Subcutaneous adipose tissue (tissue), 4 donors: ENCODE data around the gene SHC1. TPM values are rescaled to one million over a fixed set of nuclear protein-coding genes. Genes with fewer than 3 reads are reported as not detected.

ENCODE experiments used
- small RNA-seq: library from RNA; depleted of rRNA; stranded (forward); fragments of <200 nt; gene quantifications from one replicate; pipeline ENCODE3, GENCODE V24; 2016
- total RNA-seq, 4 donors: library from RNA; depleted of rRNA; stranded (reverse); fragments of >200 nt; gene quantifications; one replicate each; pipeline ENCODE4 v1.1.0, GENCODE V29; 2016

SHC1 gene
- total RNA-seq, 4 donors from 2014 or later: 87.1 to 171 (median 102) TPM

Small RNA genes within 50 kb of the gene (small RNA-seq; reads per million reads assigned to genes)
- not detected for gene MIR4258
- gene RF00017: not detected

Other genes starting within 250 kb of the SHC1 start
- gene KCNN3, start 100.5 kb downstream of the SHC1 start, total RNA-seq: under 1 TPM; under 0.01 to 0.57 (median 0.08) TPM
- gene PMVK, start 34.0 kb downstream of the SHC1 start, total RNA-seq: 10 to 100 TPM; 11.6 to 22.4 (median 14.4) TPM
- 100 to 1,000 TPM in 2 of 4 donors, 10 to 100 TPM in 2; 34.9 to 177 (median 91.0) TPM for gene PBXIP1, start 14.6 kb downstream of the SHC1 start, total RNA-seq
- 10 to 100 TPM; 13.4 to 23.9 (median 14.8) TPM for gene PYGO2, start 9.0 kb downstream of the SHC1 start, total RNA-seq
- 10 to 100 TPM; 40.3 to 77.4 (median 51.2) TPM for gene CKS1B, start 3.9 kb upstream of the SHC1 start, total RNA-seq
- gene FLAD1, start 12.6 kb upstream of the SHC1 start, total RNA-seq: 10 to 100 TPM; 23.5 to 25.9 (median 24.7) TPM
- not detected for gene LENEP, start 22.8 kb upstream of the SHC1 start, total RNA-seq
- 10 to 100 TPM; 23.5 to 74.0 (median 30.8) TPM for gene ZBTB7B, start 32.1 kb upstream of the SHC1 start, total RNA-seq
- gene DCST2, start 63.0 kb upstream of the SHC1 start, total RNA-seq: 1 to 10 TPM in 2 of 4 donors, under 1 TPM in 1, not detected in 1; 0.34 to 3.7 (median 2.6) TPM
- not detected for gene DCST1, start 63.1 kb upstream of the SHC1 start, total RNA-seq
- gene ADAM15, start 80.6 kb upstream of the SHC1 start, total RNA-seq: 100 to 1,000 TPM in 2 of 4 donors, 10 to 100 TPM in 2; 61.4 to 189 (median 87.5) TPM
- 1 to 10 TPM; 2.8 to 5.3 (median 3.7) TPM for gene EFNA4, start 93.0 kb upstream of the SHC1 start, total RNA-seq
- 1 to 10 TPM in 2 of 4 donors, under 1 TPM in 1, not detected in 1; 0.44 to 3.7 (median 1.7) TPM for gene EFNA3, start 108.1 kb upstream of the SHC1 start, total RNA-seq
- gene EFNA1, start 157.1 kb upstream of the SHC1 start, total RNA-seq: 10 to 100 TPM; 12.4 to 32.6 (median 16.8) TPM
- gene SLC50A1, start 165.1 kb upstream of the SHC1 start, total RNA-seq: 10 to 100 TPM; 21.2 to 34.2 (median 23.7) TPM
- gene DPM3, start 169.8 kb upstream of the SHC1 start, total RNA-seq: 100 to 1,000 TPM in 1 of 4 donors, 10 to 100 TPM in 3; 61.4 to 120 (median 71.2) TPM
- gene KRTCAP2, start 202.6 kb upstream of the SHC1 start, total RNA-seq: 100 to 1,000 TPM in 1 of 4 donors, 10 to 100 TPM in 3; 65.0 to 155 (median 81.9) TPM
- under 1 TPM in 3 of 4 donors, not detected in 1; 0.51 to 0.75 (median 0.66) TPM for gene TRIM46, start 203.1 kb upstream of the SHC1 start, total RNA-seq
- 10 to 100 TPM in 3 of 4 donors, 1 to 10 TPM in 1; 8.8 to 21.1 (median 15.6) TPM for gene THBS3, start 237.2 kb upstream of the SHC1 start, total RNA-seq
- gene MTX1, start 237.9 kb upstream of the SHC1 start, total RNA-seq: 10 to 100 TPM; 35.5 to 46.9 (median 40.8) TPM